Cardiac fibroblast (primary cell): ENCODE data around the gene ATXN2.

Experiments used
- DNase-seq, 2 donors: peaks; one replicate each; pipeline versions ENCODE4 v3.0.0 to v3.0.0-alpha.2; 2010; ENCODE audit warnings: low read depth in 2 of 2
- H3K4me3 ChIP-seq, 2 donors: replicated peaks in 1 of 2; 1 replicate in 1 of 2; 2 replicates in 1 of 2; pipeline ENCODE4 v1.5.1; 2011; ENCODE audit warnings: low read depth in 2 of 2, low read length in 2 of 2, mild to moderate bottlenecking in 2 of 2, moderate library complexity in 1 of 2
- CTCF ChIP-seq: IDR thresholded peaks from one replicate; pipeline ENCODE4 v1.5.1; 2011; ENCODE audit warnings: low read depth, mild to moderate bottlenecking, low read length, inconsistent platforms

Gene ATXN2

GRCh38 chr12:111450676-111451075 lies 148.4 kb downstream of the ATXN2 start:
- H3K4me3 ChIP-seq: no peak overlapping the region
- no peak for TF ChIP-seq CTCF
- no peak for DNase-seq

- no peak overlapping the region for H3K4me3 ChIP-seq
- TF ChIP-seq CTCF: no peak
- no peak for DNase-seq
Measured at GRCh38 chr12:111448846-111449790, 150.0 kb downstream of the ATXN2 start.

- TF ChIP-seq CTCF: no peak
- no peak for DNase-seq
- H3K4me3 ChIP-seq: no peak overlapping the region
Measured at GRCh38 chr12:111448266-111448830, 150.8 kb downstream of the ATXN2 start.

- no peak for TF ChIP-seq CTCF
- no peak for DNase-seq
- no peak overlapping the region for H3K4me3 ChIP-seq
Measured at GRCh38 chr12:111447571-111448265, 151.4 kb downstream of the ATXN2 start.

- no peak overlapping the region for H3K4me3 ChIP-seq
- no peak for DNase-seq
Measured at GRCh38 chr12:111446631-111447570, 152.2 kb downstream of the ATXN2 start.

More at GRCh38 chr12:111446631-111447570, 152.2 kb downstream of the ATXN2 start:
- no peak for TF ChIP-seq CTCF
